HG03039 (cell line): ENCODE measurements around the gene DPH1.

Experiments used
- ATAC-seq: cut with Tn5 transposase; IDR thresholded peaks from one replicate; pipeline ENCODE4 v1.9.1; 2021; ENCODE audit warnings: mild to moderate bottlenecking, moderate library complexity; ENCODE audit not compliant: unreplicated experiment

DPH1 gene

GRCh38 chr17:2060681-2061440, 30.9 kb downstream of the DPH1 start:
- ATAC-seq: no peak

- ATAC-seq: no peak
Observed at GRCh38 chr17:2061441-2061958, 31.5 kb downstream of the DPH1 start.

- no peak for ATAC-seq
Observed at GRCh38 chr17:2062571-2063183, 32.7 kb downstream of the DPH1 start.

- ATAC-seq: no peak
Observed at GRCh38 chr17:2063261-2064146, 33.6 kb downstream of the DPH1 start.

DNA sequence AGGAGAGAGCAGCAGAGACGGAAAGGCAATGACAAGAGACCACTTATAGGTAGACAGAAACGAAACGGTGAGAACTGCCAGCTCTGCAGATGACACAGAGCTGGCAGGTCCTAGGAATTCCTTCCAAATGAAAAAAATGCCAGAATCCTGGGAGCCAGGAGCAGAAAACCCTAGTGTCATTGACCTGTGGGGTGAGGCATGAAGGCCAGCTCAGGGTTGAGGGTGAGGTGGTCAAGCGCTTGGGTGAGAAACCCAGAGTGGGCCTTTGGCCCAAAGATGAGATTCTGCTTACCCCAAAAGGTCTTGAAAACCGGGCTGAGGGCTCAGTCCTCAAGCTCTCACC, 34.2 kb downstream of the DPH1 start:
- ATAC-seq: no peak

DNA sequence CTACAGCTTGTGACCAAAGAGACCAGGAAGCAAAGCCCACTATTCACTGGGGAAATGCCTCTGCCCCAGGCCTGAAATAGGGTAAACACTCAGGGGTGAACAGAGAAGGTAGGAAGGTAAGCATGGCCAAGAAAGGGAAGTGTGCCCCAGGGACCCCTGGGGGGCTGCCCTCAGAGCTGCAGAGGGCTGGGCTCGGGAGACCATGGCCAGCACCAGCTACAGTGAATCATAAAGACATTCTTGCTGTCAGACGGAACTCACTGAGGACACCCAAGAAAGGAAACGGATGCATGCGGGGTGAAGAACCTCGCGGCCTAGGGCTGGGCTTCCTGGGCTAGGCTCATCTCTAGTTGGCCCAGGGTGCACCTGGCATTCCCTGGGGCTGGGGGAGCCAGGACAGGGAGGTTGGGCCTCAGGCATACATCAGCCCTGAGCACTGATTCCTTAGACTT, 34.6 kb downstream of the DPH1 start:
- ATAC-seq: no peak

- ATAC-seq: no peak
Observed at GRCh38 chr17:2064980-2065785, 35.2 kb downstream of the DPH1 start.

GRCh38 chr17:2065949-2066400, 36.0 kb downstream of the DPH1 start:
- no peak for ATAC-seq

GRCh38 chr17:2067048-2067561, 37.2 kb downstream of the DPH1 start:
- no peak for ATAC-seq

DNA sequence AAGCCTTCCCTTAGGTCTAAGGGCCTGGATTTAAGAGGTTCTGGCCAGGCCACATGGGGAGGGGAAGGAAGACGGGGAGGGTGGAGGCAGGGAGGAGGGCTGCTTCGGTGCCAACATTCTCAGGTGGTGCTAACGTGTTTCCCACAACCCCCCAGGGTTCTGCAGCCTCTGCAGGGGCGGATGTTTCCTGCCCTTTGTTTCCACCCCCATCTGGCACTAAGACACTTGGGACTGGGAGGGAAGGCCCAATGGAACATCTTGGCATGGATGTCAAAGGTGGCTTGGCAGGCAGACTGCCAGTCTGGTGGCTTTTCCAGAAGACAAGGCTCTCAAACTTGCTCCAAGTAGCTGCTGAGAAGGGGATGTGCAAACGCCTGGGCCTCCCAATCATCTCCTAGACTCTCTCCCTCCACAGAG, 37.7 kb downstream of the DPH1 start:
- no peak for ATAC-seq

GRCh38 chr17:2068031-2068518, 38.1 kb downstream of the DPH1 start:
- no peak for ATAC-seq

DNA sequence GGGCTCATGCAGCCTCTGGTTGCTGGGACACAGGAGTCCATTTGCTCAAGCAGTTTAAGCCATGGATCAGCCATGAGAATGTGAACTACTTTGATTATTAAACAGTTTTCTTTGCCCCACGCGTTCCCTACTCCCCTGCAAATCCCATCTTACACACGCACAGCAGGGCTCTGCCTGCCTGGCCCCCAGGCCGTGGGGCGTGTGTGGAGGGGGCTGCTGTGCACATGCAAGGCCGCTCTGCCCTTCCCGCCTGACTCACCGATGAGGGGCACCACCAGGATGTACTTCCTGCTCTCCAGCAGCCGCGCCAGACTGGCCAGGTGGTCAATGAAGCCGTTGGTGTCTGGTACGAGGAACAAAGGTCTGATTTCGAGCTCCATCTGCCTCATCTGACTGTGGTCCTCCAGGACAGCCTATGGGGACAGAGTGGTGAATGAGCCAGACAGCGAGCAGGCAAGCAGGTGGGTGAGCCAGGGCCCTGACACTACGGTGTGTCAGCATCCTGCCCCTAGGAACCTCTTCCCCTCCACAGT, 38.6 kb downstream of the DPH1 start:
- ATAC-seq: no peak

DNA sequence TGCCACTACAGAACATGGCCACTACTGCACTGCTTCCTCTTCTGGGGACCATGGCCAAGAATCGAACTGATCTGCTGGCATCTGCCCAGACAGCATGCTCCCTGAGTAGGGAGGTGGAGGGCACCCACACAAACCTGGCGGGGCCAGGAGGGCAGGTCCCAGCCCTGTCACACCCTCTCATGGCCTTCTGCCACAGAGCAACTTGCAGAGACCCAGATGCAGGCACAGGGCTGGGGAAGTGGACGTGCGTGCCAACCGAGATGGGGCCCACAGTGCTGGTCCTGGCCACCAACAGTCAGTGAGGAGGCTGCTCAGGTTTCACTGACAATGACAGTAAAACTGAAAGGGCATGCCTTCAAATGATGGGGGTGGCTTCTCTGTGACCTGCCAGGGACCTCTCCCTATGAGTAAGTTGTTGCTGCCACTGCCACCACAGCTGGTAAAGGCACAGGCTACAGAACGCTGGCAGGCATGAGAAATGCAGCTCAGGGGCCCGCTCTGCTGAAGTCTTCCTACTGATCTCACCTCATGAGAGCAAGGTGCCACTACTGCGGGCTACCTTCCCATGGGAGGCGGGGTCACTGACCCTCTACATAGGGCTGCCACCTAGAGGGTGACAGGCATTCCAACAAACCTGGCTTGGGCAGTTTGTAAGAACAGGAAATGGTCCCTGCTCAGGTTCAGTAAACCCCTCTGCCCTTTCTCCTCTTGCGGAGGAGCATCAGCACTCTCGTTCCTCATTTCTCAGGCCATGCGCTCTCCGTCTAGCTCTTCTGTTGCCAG, 40.5 kb downstream of the DPH1 start:
- ATAC-seq: peak; percentile 71

- ATAC-seq: no peak
Observed at GRCh38 chr17:2071024-2071385, 41.1 kb downstream of the DPH1 start.

DNA sequence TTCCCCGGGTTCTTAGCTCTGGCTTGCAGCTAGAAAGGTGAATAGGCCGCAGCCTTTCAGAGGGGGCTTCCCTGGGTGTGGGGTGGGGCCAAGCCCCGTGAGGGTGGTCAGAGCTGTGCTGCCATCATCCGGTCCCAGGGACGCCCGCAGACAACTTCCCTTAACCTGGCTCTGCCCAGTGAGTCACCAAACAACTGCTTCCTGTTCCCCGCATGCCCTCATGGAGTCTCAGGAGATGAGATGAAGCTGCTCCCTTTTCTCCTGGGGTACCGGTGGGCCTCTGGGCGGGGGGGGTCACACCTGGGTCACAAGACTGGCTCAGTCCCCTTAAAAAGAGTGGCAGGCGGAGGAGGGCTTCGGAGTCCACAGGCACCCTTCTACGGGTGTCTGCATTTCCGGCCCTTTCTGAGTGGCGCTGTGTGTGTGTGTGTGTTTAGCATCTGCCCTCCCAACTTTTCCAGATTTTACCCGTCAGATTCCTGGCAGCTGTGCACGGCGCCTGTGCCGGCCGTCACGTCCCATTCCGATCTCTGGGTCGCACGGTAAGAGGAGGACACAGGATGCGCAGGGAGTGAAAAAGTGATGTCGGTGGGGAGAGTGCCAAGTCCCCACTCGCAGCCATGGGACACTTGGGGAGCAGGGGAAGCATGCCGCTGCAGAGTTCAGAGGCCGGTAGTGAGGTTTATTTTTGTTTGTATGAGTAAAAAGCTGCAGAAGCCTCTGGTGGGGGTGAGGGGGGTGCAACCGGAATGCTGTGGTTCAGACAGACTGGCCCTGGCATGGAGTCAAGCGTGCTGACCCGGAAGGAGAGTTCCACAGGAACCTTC, 41.7 kb downstream of the DPH1 start:
- ATAC-seq: no peak

DNA sequence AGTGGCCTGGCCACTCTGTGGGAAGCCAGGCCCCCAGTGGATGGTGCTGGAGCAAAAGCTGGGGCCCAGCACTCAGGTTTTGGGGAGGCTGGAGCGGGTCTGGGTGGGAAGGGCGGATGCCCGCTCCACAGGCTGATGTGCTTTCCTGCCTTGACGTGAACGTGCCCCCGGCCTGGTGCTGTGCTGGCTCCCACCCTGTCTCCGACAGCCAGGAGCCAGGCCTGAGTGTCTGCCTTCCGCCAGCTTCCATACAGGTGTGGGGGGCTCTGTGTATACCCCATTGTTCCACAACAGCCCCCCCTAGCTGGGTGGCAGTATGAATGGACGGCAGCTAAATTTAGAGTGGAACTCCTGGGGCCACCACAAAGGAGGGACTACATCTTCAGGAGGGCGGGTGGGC, 45.0 kb downstream of the DPH1 start:
- no peak for ATAC-seq

GRCh38 chr17:2075336-2076086, 45.6 kb downstream of the DPH1 start:
- no peak for ATAC-seq
